Tibial artery (tissue), 4 donors: ENCODE results near the gene ALOX12.

Experiments
- DNase-seq, 2 donors: peaks; one replicate each; pipeline ENCODE4 v3.0.0-alpha.2; 2019
- H3K27ac ChIP-seq, 2 donors: fragments of 200-600 bp; sonication (generic) in 1 of 2; 1 replicate in 1 of 2; 2 replicates in 1 of 2; pipeline ENCODE4 v1.5.1; 2018 to 2019; ENCODE audit warnings: mild to moderate bottlenecking in 1 of 2
- H3K27me3 ChIP-seq, 2 donors: fragments of 200-600 bp; sonication (generic) in 1 of 2; one replicate each; pipeline versions ENCODE4 v1.5.1 to v1.6.0; 2016 to 2019
- H3K36me3 ChIP-seq, 3 donors: fragments of 200-600 bp; sonication (generic) in 2 of 3; one replicate each; pipeline ENCODE4 v1.5.1; 2016 to 2019; ENCODE audit warnings: mild to moderate bottlenecking in 2 of 3
- H3K4me1 ChIP-seq, 4 donors: fragments of 200-600 bp; sonication (generic) in 2 of 4; 1 replicate in 3 of 4; 2 replicates in 1 of 4; pipeline ENCODE4 v1.5.1; 2016 to 2019
- H3K4me3 ChIP-seq, 2 donors: fragments of 200-600 bp; sonication (generic) in 1 of 2; 1 replicate in 1 of 2; 2 replicates in 1 of 2; pipeline ENCODE4 v1.5.1; 2018 to 2019; ENCODE audit warnings: mild to moderate bottlenecking in 2 of 2
- H3K9me3 ChIP-seq, 3 donors: fragments of 200-600 bp; sonication (generic) in 1 of 3; one replicate each; pipeline ENCODE4 v1.5.1; 2016 to 2019
- intact Hi-C: fragments of 100-400 bp; cut with DNase I; formaldehyde crosslinking; loops from one replicate; pipeline ENCODE4 v1.15.0; 2023; ENCODE audit warnings: low total_unique reads
- TF ChIP-seq, protein P1 (sequence below), 2 experiments: fragments of 200-600 bp in 1 of 2; fragments of 450-650 bp in 1 of 2; IDR thresholded peaks; one replicate each; pipeline ENCODE4 v1.5.1; 2017 to 2019; ENCODE audit warnings: antibody characterized with exemption in 2 of 2, mild to moderate bottlenecking in 1 of 2, moderate library complexity in 1 of 2

ALOX12 gene

DNA sequence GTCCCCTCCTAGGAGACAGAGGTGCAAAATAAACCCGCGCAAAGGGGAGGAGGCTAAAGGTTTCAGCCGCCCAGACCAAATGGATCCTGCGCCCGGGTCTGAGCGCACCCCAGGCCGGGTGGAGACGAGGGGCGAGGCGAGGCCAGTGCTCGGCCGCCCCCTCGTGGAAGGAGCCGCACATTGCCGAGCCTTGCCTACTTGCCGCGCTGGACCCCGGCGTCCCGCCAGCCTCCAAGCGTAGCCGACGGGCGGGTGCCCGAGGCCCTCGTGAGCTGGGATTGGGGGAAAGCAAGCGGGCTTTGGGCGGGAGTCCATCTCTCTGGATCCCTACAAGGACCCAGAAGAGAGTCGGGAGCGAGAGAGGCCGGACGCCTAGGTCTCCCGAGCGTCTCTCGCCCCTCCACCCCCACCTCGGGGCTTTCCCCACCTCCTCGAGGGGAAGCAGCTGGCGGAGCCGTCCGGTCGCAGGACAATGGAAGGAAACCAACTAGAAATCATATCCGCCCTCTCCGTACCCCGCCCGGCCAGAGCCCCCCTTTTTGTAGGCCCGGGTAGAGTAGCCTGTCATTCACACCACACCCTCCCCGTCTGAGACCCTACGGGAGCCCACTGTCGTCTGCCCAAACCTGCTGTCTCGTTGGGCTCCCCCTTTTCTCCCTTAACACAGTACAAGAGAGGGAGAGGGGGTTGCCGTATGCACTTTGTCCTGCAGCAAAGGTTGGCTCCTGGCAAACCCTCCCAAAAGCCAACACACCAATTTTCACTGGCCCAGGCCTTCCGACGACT, 26.3 kb downstream of the ALOX12 start:
- H3K4me3 ChIP-seq, result peak overlapping the region; percentile 29 to 34
- TF ChIP-seq, protein P1, sequence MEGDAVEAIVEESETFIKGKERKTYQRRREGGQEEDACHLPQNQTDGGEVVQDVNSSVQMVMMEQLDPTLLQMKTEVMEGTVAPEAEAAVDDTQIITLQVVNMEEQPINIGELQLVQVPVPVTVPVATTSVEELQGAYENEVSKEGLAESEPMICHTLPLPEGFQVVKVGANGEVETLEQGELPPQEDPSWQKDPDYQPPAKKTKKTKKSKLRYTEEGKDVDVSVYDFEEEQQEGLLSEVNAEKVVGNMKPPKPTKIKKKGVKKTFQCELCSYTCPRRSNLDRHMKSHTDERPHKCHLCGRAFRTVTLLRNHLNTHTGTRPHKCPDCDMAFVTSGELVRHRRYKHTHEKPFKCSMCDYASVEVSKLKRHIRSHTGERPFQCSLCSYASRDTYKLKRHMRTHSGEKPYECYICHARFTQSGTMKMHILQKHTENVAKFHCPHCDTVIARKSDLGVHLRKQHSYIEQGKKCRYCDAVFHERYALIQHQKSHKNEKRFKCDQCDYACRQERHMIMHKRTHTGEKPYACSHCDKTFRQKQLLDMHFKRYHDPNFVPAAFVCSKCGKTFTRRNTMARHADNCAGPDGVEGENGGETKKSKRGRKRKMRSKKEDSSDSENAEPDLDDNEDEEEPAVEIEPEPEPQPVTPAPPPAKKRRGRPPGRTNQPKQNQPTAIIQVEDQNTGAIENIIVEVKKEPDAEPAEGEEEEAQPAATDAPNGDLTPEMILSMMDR (IDR thresholded peaks at IDR 0.05), result peak; percentile 94 to 96
- no peaks in the 10 kb centered on the region for H3K9me3 ChIP-seq
- H3K4me1 ChIP-seq, result peaks cover 5 to 42% (median 39%) of the 10 kb centered on the region in 4 donors
- peaks cover 0 to 4% (median 1%) of the 10 kb centered on the region in 3 donors for H3K36me3 ChIP-seq
- H3K27me3 ChIP-seq, result peaks cover 0 to 34% of the 10 kb centered on the region in 2 donors
- intact Hi-C loops, result loop anchor here (5.0 kb wide), 2 partner anchors 110 to 1360 kb away; partner anchors contain the start of gene RPL26
- DNase-seq, result peak; percentile 76 to 86
- peak overlapping the region; percentile 41 to 56 for H3K27ac ChIP-seq

DNA sequence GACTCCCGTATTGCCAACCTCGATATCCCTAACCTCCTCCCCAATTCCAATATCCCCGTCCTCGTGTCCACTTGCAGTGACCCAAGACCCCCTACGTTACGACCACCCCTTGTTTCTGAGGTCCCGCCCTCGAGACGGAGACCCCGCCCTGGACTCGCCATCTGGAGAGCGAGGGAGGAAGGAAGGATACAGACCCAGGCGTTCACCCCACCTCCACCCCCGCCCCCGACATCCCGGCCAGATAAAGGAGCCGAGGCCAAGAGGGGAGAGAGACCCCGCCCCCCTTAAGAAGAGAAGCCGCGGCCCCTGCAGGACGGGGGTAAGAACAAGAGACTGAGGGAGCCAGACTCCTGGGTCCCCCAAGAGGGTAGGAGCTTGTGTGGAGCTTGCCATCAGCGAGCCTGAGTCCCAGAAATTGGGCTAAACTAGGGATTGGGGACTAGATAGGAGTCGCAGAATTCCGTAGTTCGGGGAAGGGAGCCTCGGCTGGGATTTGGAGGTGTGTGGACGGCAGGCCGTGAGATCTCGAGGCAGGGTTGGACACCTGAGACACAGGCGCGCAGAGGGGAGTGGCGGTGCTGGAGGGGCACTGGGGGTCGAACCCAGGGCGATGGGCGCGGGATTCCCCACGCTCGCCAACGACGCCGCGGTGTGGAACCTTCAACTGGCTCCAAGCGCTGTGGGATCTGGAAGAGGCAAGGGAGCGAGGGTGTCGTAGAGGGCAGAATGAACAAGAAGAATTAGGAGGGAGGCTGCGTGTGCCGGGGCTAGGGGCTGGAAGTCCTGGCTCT, 27.1 kb downstream of the ALOX12 start, which contains the start of gene BCL6B:
Gene BCL6B (plus strand): TSS at position 270 of the 791 bp plus-strand sequence. CDS start 622 bp downstream, outside the sequence.
- H3K4me1 ChIP-seq, result peaks cover 0 to 34% (median 31%) of the 10 kb centered on the region in 4 donors
- no peaks in the 10 kb centered on the region for H3K9me3 ChIP-seq
- DNase-seq, result no peak
- peaks cover 0 to 39% of the 10 kb centered on the region in 2 donors for H3K27me3 ChIP-seq
- H3K4me3 ChIP-seq, result peak within 1 kb of the TSS; percentile 29 to 34
- H3K36me3 ChIP-seq, result no peaks in the 10 kb centered on the region
- intact Hi-C loops, result loop anchor here (5.0 kb wide), 2 partner anchors 111 to 1359 kb away; partner anchors contain the start of gene RPL26
- TF ChIP-seq, protein P1 (IDR thresholded peaks at IDR 0.05), result no peak
- peak within 1 kb of the TSS; percentile 41 to 56 for H3K27ac ChIP-seq

DNA sequence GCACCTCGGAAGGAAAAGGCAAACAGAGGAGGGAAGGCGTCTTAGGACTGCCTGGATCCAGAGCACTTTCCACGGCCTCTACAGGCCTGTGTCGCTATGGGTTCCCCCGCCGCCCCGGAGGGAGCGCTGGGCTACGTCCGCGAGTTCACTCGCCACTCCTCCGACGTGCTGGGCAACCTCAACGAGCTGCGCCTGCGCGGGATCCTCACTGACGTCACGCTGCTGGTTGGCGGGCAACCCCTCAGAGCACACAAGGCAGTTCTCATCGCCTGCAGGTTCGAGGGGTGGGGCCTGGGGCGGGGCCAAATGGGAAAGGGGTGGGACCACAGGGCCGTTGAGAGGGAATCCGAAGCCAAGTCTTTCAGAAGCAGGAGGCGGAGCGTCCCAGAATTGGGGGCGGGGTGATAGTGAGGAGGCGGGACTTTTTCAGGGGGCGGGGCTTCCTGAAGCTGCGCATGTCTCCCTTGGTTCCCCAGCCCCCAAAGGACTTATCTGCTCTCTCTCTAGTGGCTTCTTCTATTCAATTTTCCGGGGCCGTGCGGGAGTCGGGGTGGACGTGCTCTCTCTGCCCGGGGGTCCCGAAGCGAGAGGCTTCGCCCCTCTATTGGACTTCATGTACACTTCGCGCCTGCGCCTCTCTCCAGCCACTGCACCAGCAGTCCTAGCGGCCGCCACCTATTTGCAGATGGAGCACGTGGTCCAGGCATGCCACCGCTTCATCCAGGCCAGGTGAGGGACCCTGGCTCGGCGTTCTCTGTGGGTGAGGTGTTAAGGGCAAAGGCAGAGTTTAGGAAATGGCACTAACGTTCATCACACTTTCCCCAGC, 27.9 kb downstream of the ALOX12 start:
- DNase-seq, result peak; percentile 86 to 94
- intact Hi-C loops, result loop anchor here (5.0 kb wide), 2 partner anchors 111 to 1359 kb away; partner anchors contain the start of gene RPL26
- Histone ChIP-seq H3K36me3 (no peaks in the 10 kb centered on the region), H3K9me3 (no peaks in the 10 kb centered on the region), H3K27ac (peak overlapping the region; percentile 41 to 56), H3K4me1 (peaks cover 0 to 28% (median 24%) of the 10 kb centered on the region in 4 donors), H3K27me3 (peaks cover 0 to 39% of the 10 kb centered on the region in 2 donors), H3K4me3 (peak overlapping the region; percentile 25 to 34)
- TF ChIP-seq, protein P1 (IDR thresholded peaks at IDR 0.05), result no peak

DNA sequence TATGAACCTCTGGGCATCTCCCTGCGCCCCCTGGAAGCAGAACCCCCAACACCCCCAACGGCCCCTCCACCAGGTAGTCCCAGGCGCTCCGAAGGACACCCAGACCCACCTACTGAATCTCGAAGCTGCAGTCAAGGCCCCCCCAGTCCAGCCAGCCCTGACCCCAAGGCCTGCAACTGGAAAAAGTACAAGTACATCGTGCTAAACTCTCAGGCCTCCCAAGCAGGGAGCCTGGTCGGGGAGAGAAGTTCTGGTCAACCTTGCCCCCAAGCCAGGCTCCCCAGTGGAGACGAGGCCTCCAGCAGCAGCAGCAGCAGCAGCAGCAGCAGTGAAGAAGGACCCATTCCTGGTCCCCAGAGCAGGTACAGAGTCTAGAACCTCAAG, 28.5 kb downstream of the ALOX12 start:
- Histone ChIP-seq H3K9me3 (no peaks in the 10 kb centered on the region), H3K27me3 (peaks cover 0 to 39% of the 10 kb centered on the region in 2 donors), H3K36me3 (no peaks in the 10 kb centered on the region), H3K4me3 (no peak overlapping the region), H3K27ac (no peak overlapping the region), H3K4me1 (peaks cover 0 to 28% (median 23%) of the 10 kb centered on the region in 4 donors)
- TF ChIP-seq, protein P1 (IDR thresholded peaks at IDR 0.05), result no peak
- DNase-seq, result no peak
- intact Hi-C loops, result loop anchor here (5.0 kb wide), 2 partner anchors 112 to 1358 kb away; partner anchors contain the start of gene RPL26

DNA sequence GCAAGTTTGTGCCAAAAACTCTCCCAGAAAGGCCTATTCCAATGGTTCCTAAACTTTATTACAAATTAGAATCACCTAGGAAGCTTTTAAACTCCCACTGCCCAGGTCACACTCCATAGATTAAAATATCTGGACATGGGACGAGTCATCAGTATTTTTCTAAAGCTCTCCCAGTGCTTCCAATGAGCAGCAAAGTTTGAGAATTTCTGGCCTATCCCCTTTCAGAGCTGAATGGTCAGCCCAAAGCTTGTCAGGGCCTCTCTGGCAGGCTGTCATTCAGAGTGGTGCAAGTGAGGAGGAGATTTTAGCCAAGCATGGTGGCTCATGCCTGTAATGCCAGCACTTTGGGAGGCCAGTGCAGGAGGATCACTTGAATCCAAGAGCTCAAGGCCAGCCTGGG, 29.4 kb downstream of the ALOX12 start:
- TF ChIP-seq, protein P1 (IDR thresholded peaks at IDR 0.05), result no peak
- Histone ChIP-seq H3K9me3 (no peaks in the 10 kb centered on the region), H3K27me3 (peaks cover 0 to 39% of the 10 kb centered on the region in 2 donors), H3K4me1 (peaks cover 0 to 25% (median 22%) of the 10 kb centered on the region in 4 donors), H3K36me3 (no peaks in the 10 kb centered on the region), H3K27ac (no peak overlapping the region), H3K4me3 (no peak overlapping the region)
- no peak for DNase-seq
- intact Hi-C loops, result no loop called here
